ENCODE results near the gene C8G. TPM values are rescaled to one million over a fixed set of nuclear protein-coding genes. Genes with fewer than 3 reads are reported as not detected.

C8G gene
- total RNA-seq, 1 experiment from 2014 or later = 2.1 TPM

DNA sequence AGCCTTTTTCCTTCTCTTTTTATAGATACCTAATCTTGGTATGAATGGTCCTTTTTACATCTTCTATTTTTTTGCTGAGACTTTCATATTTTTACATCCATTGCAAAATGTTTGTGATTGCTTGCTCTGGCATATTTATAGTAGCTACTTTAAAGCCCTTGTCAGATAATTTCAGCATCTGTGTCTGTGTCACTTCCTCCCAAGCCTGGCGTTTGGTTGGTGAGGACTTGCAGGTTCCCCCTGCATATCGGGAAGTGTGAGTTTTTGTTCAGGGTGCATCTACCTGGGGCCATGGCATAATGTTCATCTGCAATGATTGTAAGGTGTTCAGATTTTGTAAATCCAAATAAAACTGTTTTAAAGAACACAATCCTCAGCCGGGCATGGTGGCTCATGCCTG is 9.4 kb upstream of the C8G start:
- DNase-seq (ENCODE audit: low read depth, low spot score) (no peak), ATAC-seq (no peak)
- Histone ChIP-seq H3K79me2 (ENCODE audit: insufficient read depth, low read length) (no peaks in the 10 kb centered on the region), H2AFZ (ENCODE audit: low read depth, low read length, poor library complexity, severe bottlenecking) (no peak overlapping the region), H3K9me3 (ENCODE audit: control insufficient read depth in 1 of 2, insufficient read depth in 1 of 2, low read depth in 1 of 2, low read length in 2 of 2) (no peaks in the 10 kb centered on the region), H4K20me1 (ENCODE audit: insufficient read depth) (no peaks in the 10 kb centered on the region), H3K9me2 (ENCODE audit: insufficient read depth) (no peaks in the 10 kb centered on the region), H3K4me2 (ENCODE audit: low read length) (no peak overlapping the region), H3K4me3 (replicated peaks in 1 of 2; ENCODE audit: low read depth in 1 of 2, low read length in 2 of 2) (no peak overlapping the region), H3K27me3 (ENCODE audit: insufficient read depth, low read length) (no peaks in the 10 kb centered on the region), H3K9ac (ENCODE audit: low read length) (no peak overlapping the region), H3K4me1 (ENCODE audit: control insufficient read depth in 1 of 2, insufficient read depth in 2 of 2, low read length in 2 of 2) (no peaks in the 10 kb centered on the region), H3K27ac (ENCODE audit: low read depth, low read length) (no peak overlapping the region), H3K36me3 (ENCODE audit: control insufficient read depth in 1 of 2, insufficient read depth in 2 of 2, low read length in 2 of 2) (peaks cover 0 to 8% of the 10 kb centered on the region in 2 experiments; a peak in 1 of 4 replicates)
- RAD21 ChIA-PET (ENCODE audit: low non-redundant PET in 1 of 2, low total read pairs in 2 of 2, uncharacterized antibody in 2 of 2, unreplicated experiment in 2 of 2) = no interaction called here
- POLR2A ChIA-PET = no interaction called here
- BruUV-seq (replicated peaks) = no TSS peak
- CTCF ChIA-PET = no interaction called here
- intact Hi-C loops (cut with micrococcal nuclease) = no loop called here
- TF ChIP-seq SIN3A (IDR thresholded peaks at IDR 0.05; ENCODE audit: low read depth) = no peak
- TF ChIP-seq RAD21 (IDR thresholded peaks at IDR 0.05; ENCODE audit: low read depth) = no peak
- TF ChIP-seq SP1 (IDR thresholded peaks at IDR 0.05; ENCODE audit: low read depth) = no peak
- TF ChIP-seq ATF3 (IDR thresholded peaks at IDR 0.05) = no peak

GRCh38 chr9:136936645-136937170 is 8.3 kb upstream of the C8G start:
- no peak for ATAC-seq
- H2AFZ ChIP-seq (ENCODE audit: low read depth, low read length, poor library complexity, severe bottlenecking) = no peak overlapping the region
- no peaks in the 10 kb centered on the region for H4K20me1 ChIP-seq (ENCODE audit: insufficient read depth)
- H3K79me2 ChIP-seq (ENCODE audit: insufficient read depth, low read length) = no peaks in the 10 kb centered on the region; the same call in 1 of the 2 replicates
- TF ChIP-seq ZNF274 (IDR thresholded peaks at IDR 0.05; ENCODE audit: low read depth, low read length) (no peak), YY1 (IDR thresholded peaks at IDR 0.05; ENCODE audit: extremely low read depth, insufficient replicate concordance, low read depth, low read length) (no peak)
- intact Hi-C loops (cut with micrococcal nuclease) = no loop called here
- H3K4me2 ChIP-seq (ENCODE audit: low read length) = no peak overlapping the region
- DNase-seq (ENCODE audit: low read depth, low spot score) = no peak
- H3K4me3 ChIP-seq (replicated peaks in 1 of 2; ENCODE audit: low read depth in 1 of 2, low read length in 2 of 2) = no peak overlapping the region
- ChIA-PET POLR2A (no interaction called here), RAD21 (ENCODE audit: low non-redundant PET in 1 of 2, low total read pairs in 2 of 2, uncharacterized antibody in 2 of 2, unreplicated experiment in 2 of 2) (no interaction called here), CTCF (interaction anchor here (1.8 kb wide), 1 partner anchor 11 kb away, joined by 5 read pairs; no protein-coding TSS in a partner anchor)
- H3K9me2 ChIP-seq (ENCODE audit: insufficient read depth) = no peaks in the 10 kb centered on the region
- no TSS peak for BruUV-seq (replicated peaks)
- no peaks in the 10 kb centered on the region for H3K4me1 ChIP-seq (ENCODE audit: control insufficient read depth in 1 of 2, insufficient read depth in 2 of 2, low read length in 2 of 2)
- H3K27ac ChIP-seq (ENCODE audit: low read depth, low read length) = no peak overlapping the region
- no peaks in the 10 kb centered on the region for H3K27me3 ChIP-seq (ENCODE audit: insufficient read depth, low read length)
- no peak overlapping the region for H3K9ac ChIP-seq (ENCODE audit: low read length)
- H3K36me3 ChIP-seq (ENCODE audit: control insufficient read depth in 1 of 2, insufficient read depth in 2 of 2, low read length in 2 of 2) = peaks cover 6 to 11% of the 10 kb centered on the region in 2 experiments; a peak in 3 of 4 replicates
- H3K9me3 ChIP-seq (ENCODE audit: control insufficient read depth in 1 of 2, insufficient read depth in 1 of 2, low read depth in 1 of 2, low read length in 2 of 2) = no peaks in the 10 kb centered on the region
